Neural cell (in vitro differentiated cells): Measurements from ENCODE around the gene SLC8A1. TPM values are rescaled to one million over a fixed set of nuclear protein-coding genes. Genes with fewer than 3 reads are reported as not detected.

Source experiments
- H2AFZ ChIP-seq: fragments of 200-600, 300-800 bp; sonication (generic), shearing (Covaris generic); 2 replicates; pipeline ENCODE4 v1.6.0; 2014; ENCODE audit warnings: low read depth, mild to moderate bottlenecking, antibody characterized with exemption, low read length, moderate library complexity
- H3F3A ChIP-seq: fragments of 200-600 bp; shearing (Covaris generic); 2 replicates; pipeline ENCODE4 v1.6.1; 2016; ENCODE audit warnings: mild to moderate bottlenecking, moderate library complexity, mixed read lengths, antibody characterized with exemption, low read length; ENCODE audit not compliant: insufficient read depth, poor library complexity, severe bottlenecking
- H3K27ac ChIP-seq: fragments of 200-600, 300-800 bp; sonication (generic), shearing (Covaris generic); 2 replicates; pipeline ENCODE4 v1.5.1; 2014; ENCODE audit warnings: mild to moderate bottlenecking, low read length, moderate library complexity
- H3K27me3 ChIP-seq: fragments of 300-800, 200-600 bp; sonication (generic), shearing (Covaris generic); 2 replicates; pipeline ENCODE4 v1.6.0; 2014; ENCODE audit warnings: mild to moderate bottlenecking, low read depth, low read length, moderate library complexity; ENCODE audit not compliant: insufficient read depth
- H3K36me3 ChIP-seq: fragments of 300-800, 200-600 bp; sonication (generic), shearing (Covaris generic); 2 replicates; pipeline ENCODE4 v1.5.1; 2014; ENCODE audit warnings: mild to moderate bottlenecking, antibody characterized with exemption, low read length, moderate library complexity; ENCODE audit not compliant: insufficient read depth
- H3K4me2 ChIP-seq: fragments of 300-800, 200-600 bp; sonication (generic), shearing (Covaris generic); 2 replicates; pipeline ENCODE4 v1.6.0; 2014; ENCODE audit warnings: mild to moderate bottlenecking, low read length
- H3K4me3 ChIP-seq: fragments of 300-800, 200-600 bp; sonication (generic), shearing (Covaris generic); 2 replicates; pipeline ENCODE4 v1.5.1; 2014; ENCODE audit warnings: mild to moderate bottlenecking, low read length, moderate library complexity
- H3K79me2 ChIP-seq: fragments of 200-600 bp; shearing (Covaris generic); replicated peaks from 2 replicates; pipeline ENCODE4 v1.6.0; 2014; ENCODE audit warnings: mild to moderate bottlenecking, low read length, moderate library complexity; ENCODE audit not compliant: insufficient read depth
- H3K9ac ChIP-seq: fragments of 300-800, 200-600 bp; sonication (generic), shearing (Covaris generic); 2 replicates; pipeline ENCODE4 v1.6.1; 2016; ENCODE audit warnings: mild to moderate bottlenecking, low read length, mixed read lengths
- H3K9me2 ChIP-seq: fragments of 200-600 bp; shearing (Covaris generic); 2 replicates; pipeline ENCODE4 v1.6.1; 2016; ENCODE audit warnings: mild to moderate bottlenecking, low read length, mixed read lengths; ENCODE audit not compliant: insufficient read depth
- H3K9me3 ChIP-seq: fragments of 200-600, 300-800 bp; sonication (generic), shearing (Covaris generic); 2 replicates; pipeline ENCODE4 v1.6.1; 2016; ENCODE audit warnings: mild to moderate bottlenecking, mixed run types, low read length, moderate library complexity, mixed read lengths
- H4K20me1 ChIP-seq: fragments of 200-600 bp; shearing (Covaris generic); 2 replicates; pipeline ENCODE4 v1.6.1; 2016; ENCODE audit warnings: mild to moderate bottlenecking, mixed run types; ENCODE audit not compliant: insufficient read depth
- CTCF ChIP-seq: fragments of 450-650 bp; IDR thresholded peaks from 2 replicates; pipeline ENCODE4 v1.5.1; 2014; ENCODE audit warnings: antibody characterized with exemption, mild to moderate bottlenecking, moderate library complexity; ENCODE audit not compliant: poor library complexity, severe bottlenecking
- EP300 ChIP-seq: fragments of 450-650 bp; conservative IDR thresholded peaks from 2 replicates; pipeline ENCODE4 v1.6.1; 2014; ENCODE audit warnings: antibody characterized with exemption, mild to moderate bottlenecking, moderate library complexity; ENCODE audit not compliant: poor library complexity, severe bottlenecking
- EZH2 ChIP-seq: fragments of 200-600, 300-800 bp; shearing (Covaris generic), sonication (generic); IDR thresholded peaks from 2 replicates; pipeline ENCODE4 v1.6.1; 2014; ENCODE audit warnings: antibody characterized with exemption, low read length, borderline replicate concordance, mild to moderate bottlenecking; ENCODE audit not compliant: insufficient read depth, poor library complexity, severe bottlenecking
- MXI1 ChIP-seq: fragments of 450-650 bp; conservative IDR thresholded peaks from 2 replicates; pipeline ENCODE4 v1.6.1; 2014; ENCODE audit warnings: antibody characterized with exemption, mild to moderate bottlenecking; ENCODE audit not compliant: poor library complexity, severe bottlenecking
- POLR2AphosphoS5 ChIP-seq: IDR thresholded peaks from 2 replicates; pipeline ENCODE4 v1.6.1; 2012
- RAD21 ChIP-seq: fragments of 450-650 bp; conservative IDR thresholded peaks from 2 replicates; pipeline ENCODE4 v1.6.1; 2014; ENCODE audit warnings: antibody characterized with exemption, mild to moderate bottlenecking, moderate library complexity
- REST ChIP-seq: IDR thresholded peaks from 2 replicates; pipeline ENCODE4 v1.6.1; 2012; ENCODE audit warnings: borderline replicate concordance
- SMC3 ChIP-seq: fragments of 450-650 bp; conservative IDR thresholded peaks from 2 replicates; pipeline ENCODE4 v1.6.1; 2014; ENCODE audit warnings: antibody characterized with exemption, mild to moderate bottlenecking, moderate library complexity; ENCODE audit not compliant: poor library complexity
- TAF1 ChIP-seq: IDR thresholded peaks from 2 replicates; pipeline ENCODE4 v1.6.1; 2012; ENCODE audit warnings: low read depth
- polyA plus RNA-seq: library from polyadenylated mRNA; depleted of rRNA; stranded (reverse); fragments of >200 nt; gene quantifications from 2 replicates; pipeline ENCODE4 v1.2.3, GENCODE V29; 2014

SLC8A1 gene
- polyA plus RNA-seq, 1 donor from 2014 or later: 18.7 TPM

GRCh38 chr2:40480596-40480995 lies 28.7 kb upstream of the SLC8A1 start:
- H3F3A ChIP-seq: no peaks in the 10 kb centered on the region
- no peak for TF ChIP-seq SMC3
- no peaks in the 10 kb centered on the region for H3K79me2 ChIP-seq
- H2AFZ ChIP-seq: no peak overlapping the region
- no peaks in the 10 kb centered on the region for H3K9me3 ChIP-seq
- no peak overlapping the region for H3K4me3 ChIP-seq
- H3K9me2 ChIP-seq: no peaks in the 10 kb centered on the region
- H3K9ac ChIP-seq: no peak overlapping the region
- H3K36me3 ChIP-seq: no peaks in the 10 kb centered on the region
- no peak overlapping the region for H3K27ac ChIP-seq
- H3K4me2 ChIP-seq: no peak overlapping the region
- no peaks in the 10 kb centered on the region for H4K20me1 ChIP-seq
- no peaks in the 10 kb centered on the region for H3K27me3 ChIP-seq

GRCh38 chr2:40480073-40480472 lies 28.2 kb upstream of the SLC8A1 start:
- no peak overlapping the region for H3K9ac ChIP-seq
- no peak for TF ChIP-seq REST
- no peak for TF ChIP-seq MXI1
- no peak for TF ChIP-seq POLR2AphosphoS5
- no peak for TF ChIP-seq CTCF
- no peak for TF ChIP-seq SMC3
- no peak for TF ChIP-seq TAF1
- no peak for TF ChIP-seq EZH2
- TF ChIP-seq RAD21: no peak
- no peak for TF ChIP-seq EP300
- no peaks in the 10 kb centered on the region for H3F3A ChIP-seq
- no peaks in the 10 kb centered on the region for H3K27me3 ChIP-seq
- H3K4me3 ChIP-seq: no peak overlapping the region
- no peak overlapping the region for H2AFZ ChIP-seq
- H3K79me2 ChIP-seq: no peaks in the 10 kb centered on the region
- H4K20me1 ChIP-seq: no peaks in the 10 kb centered on the region
- no peak overlapping the region for H3K4me2 ChIP-seq
- no peak overlapping the region for H3K27ac ChIP-seq
- H3K9me2 ChIP-seq: no peaks in the 10 kb centered on the region
- no peaks in the 10 kb centered on the region for H3K9me3 ChIP-seq
- no peaks in the 10 kb centered on the region for H3K36me3 ChIP-seq

- Histone ChIP-seq H3K9ac (no peak overlapping the region), H3F3A (no peaks in the 10 kb centered on the region), H3K36me3 (no peaks in the 10 kb centered on the region), H2AFZ (no peak overlapping the region), H3K9me3 (no peaks in the 10 kb centered on the region), H3K79me2 (no peaks in the 10 kb centered on the region), H3K27me3 (no peaks in the 10 kb centered on the region), H3K9me2 (no peaks in the 10 kb centered on the region), H3K27ac (no peak overlapping the region), H3K4me2 (no peak overlapping the region), H3K4me3 (no peak overlapping the region), H4K20me1 (no peaks in the 10 kb centered on the region)
- TF ChIP-seq EZH2: no peak
- TF ChIP-seq RAD21: no peak
- no peak for TF ChIP-seq CTCF
- TF ChIP-seq POLR2AphosphoS5: no peak
Observed at GRCh38 chr2:40477361-40477760, 25.5 kb upstream of the SLC8A1 start.
